Measurements from ENCODE around the gene ACLY.

- no peak for TF ChIP-seq CTCF (IDR thresholded peaks at IDR 0.05; ENCODE audit: insufficient read depth, low read depth, low read length)
- no peak for TF ChIP-seq EZH2 (IDR thresholded peaks at IDR 0.05; ENCODE audit: insufficient read depth, low read length)
These were observed 22.0 kb downstream of the ACLY start for GRCh38 chr17:41896726-41897125.

Data from astrocyte (in vitro differentiated cells and primary cell).